Stomach (tissue), 9 donors: ENCODE results near the gene ANKFY1. TPM values are rescaled to one million over a fixed set of nuclear protein-coding genes. Genes with fewer than 3 reads are reported as not detected.
A peak's percentile ranks its signal among the peaks of the same experiment; 100 is the strongest.

Experiments
- DNase-seq, 2 donors: peaks; one replicate each; pipeline versions ENCODE4 v3.0.0 to v3.0.0-alpha.2; 2013 to 2019
- H3K27ac ChIP-seq, 5 donors: fragments of 200-600 bp in 4 of 5; sonication (generic) in 4 of 5; one replicate each; pipeline ENCODE4 v1.5.1; 2013 to 2019; ENCODE audit warnings: mild to moderate bottlenecking in 1 of 5, moderate library complexity in 1 of 5
- H3K27me3 ChIP-seq, 3 donors: fragments of 200-600 bp; sonication (generic); one replicate each; pipeline ENCODE4 v1.5.1; 2017 to 2019; ENCODE audit warnings: mixed run types in 1 of 3
- H3K36me3 ChIP-seq, 4 donors: fragments of 200-600 bp; sonication (generic); 1 replicate in 3 of 4; 2 replicates in 1 of 4; pipeline ENCODE4 v1.5.1; 2016 to 2019
- H3K4me1 ChIP-seq, 4 donors: fragments of 200-600 bp; sonication (generic); one replicate each; pipeline ENCODE4 v1.5.1; 2016 to 2019
- H3K4me3 ChIP-seq, 4 donors: fragments of 200-600 bp; sonication (generic) in 3 of 4; one replicate each; pipeline ENCODE4 v1.5.1; 2016 to 2019; ENCODE audit warnings: mild to moderate bottlenecking in 1 of 4
- H3K9me3 ChIP-seq, 4 donors: fragments of 200-600 bp; sonication (generic); one replicate each; pipeline ENCODE4 v1.5.1; 2016 to 2019
- CTCF ChIP-seq, 7 experiments: fragments of 450-650 bp in 4 of 7; fragments of 200-600 bp in 3 of 7; sonication (generic) in 3 of 7; IDR thresholded peaks; one replicate each; pipeline ENCODE4 v1.5.1; 2016 to 2019; ENCODE audit warnings: antibody characterized with exemption in 7 of 7, control low read depth in 2 of 7, mild to moderate bottlenecking in 1 of 7
- EP300 ChIP-seq: sonication (generic); formaldehyde crosslinking; IDR thresholded peaks from one replicate; pipeline ENCODE4 v1.6.1; 2017; ENCODE audit warnings: antibody characterized with exemption
- POLR2A ChIP-seq, 4 donors: fragments of 450-650 bp; IDR thresholded peaks; one replicate each; pipeline ENCODE4 v1.6.1; 2016; ENCODE audit warnings: antibody characterized with exemption in 4 of 4, control low read depth in 2 of 4, mild to moderate bottlenecking in 1 of 4, moderate library complexity in 1 of 4
- POLR2AphosphoS5 ChIP-seq, 3 donors: sonication (generic); formaldehyde crosslinking; IDR thresholded peaks; one replicate each; pipeline ENCODE4 v1.6.1; 2016; ENCODE audit warnings: antibody characterized with exemption in 3 of 3
- WGBS, 5 donors: extraction: QIAGEN DNeasy Blood & Tissue Kit in 3 of 5; methylation state at CpG; one replicate each; pipeline versions ENCODE4 v1.1.5 to v1.1.7; 2013 to 2018; 5-methylcytosine and 5-hydroxymethylcytosine counted together
- intact Hi-C: fragments of 100-400 bp; cut with DNase I; formaldehyde crosslinking; loops from one replicate; pipeline ENCODE4 v1.15.1; 2023; ENCODE audit warnings: low total_unique reads
- polyA plus RNA-seq, 3 donors: library from polyadenylated mRNA; stranded (reverse); fragments of 200-250 nt; gene quantifications; one replicate each; pipeline ENCODE4 v1.2.3, GENCODE V29; 2013
- total RNA-seq, 5 donors: library from RNA; depleted of rRNA; stranded (reverse); fragments of >200 nt; gene quantifications; one replicate each; pipeline versions ENCODE4 v1.1.0 to v1.2.3, GENCODE V29; 2014 to 2016
- donor health status: healthy with polysubstance abuse.
- donor health status: Bipolar disorder and iron deficiency.
- donor health status: healthy.

ANKFY1 gene
- total and polyA plus RNA-seq, 8 donors = 6.4 to 61.0 (median 39.2) TPM

- Histone ChIP-seq H3K27me3 (no peaks in the 10 kb centered on the region), H3K4me1 (peaks cover 25 to 53% (median 39%) of the 10 kb centered on the region in 4 donors), H3K36me3 (peaks cover 0 to 38% (median 25%) of the 10 kb centered on the region in 4 donors), H3K4me3 (no peak overlapping the region), H3K27ac (no peak overlapping the region), H3K9me3 (no peaks in the 10 kb centered on the region)
- 89 to 93% (median 93%) methylated on average over 7 of the region's 7 CpGs for WGBS, 5 donors
- DNase-seq = no peak
- intact Hi-C loops = no loop called here
- TF ChIP-seq EP300 = no peak
- no peak for TF ChIP-seq CTCF (IDR thresholded peaks at IDR 0.05)
Observed at GRCh38 chr17:4307179-4307930, 43.6 kb upstream of the ANKFY1 start.

GRCh38 chr17:4305224-4305623 is 41.4 kb upstream of the ANKFY1 start:
- WGBS, 5 donors = 86 to 93% (median 90%) methylated on average over 7 of the region's 7 CpGs

GRCh38 chr17:4304417-4305027 is 40.7 kb upstream of the ANKFY1 start:
- peak; percentile 43 to 77 for DNase-seq
- H3K4me1 ChIP-seq = peaks cover 7 to 40% (median 26%) of the 10 kb centered on the region in 4 donors
- H3K4me3 ChIP-seq = no peak overlapping the region
- no peaks in the 10 kb centered on the region for H3K27me3 ChIP-seq
- intact Hi-C loops = no loop called here
- no peak overlapping the region for H3K27ac ChIP-seq
- 44 to 50% (median 48%) methylated on average over 6 of the region's 6 CpGs for WGBS, 5 donors
- H3K36me3 ChIP-seq = peaks cover 0 to 48% (median 31%) of the 10 kb centered on the region in 4 donors
- TF ChIP-seq CTCF (IDR thresholded peaks at IDR 0.05) (peak in 5 of 7 experiments; percentile 37 to 68 (median 60)), POLR2AphosphoS5 (IDR thresholded peaks at IDR 0.05) (no peak)
- H3K9me3 ChIP-seq = no peaks in the 10 kb centered on the region

More at GRCh38 chr17:4305224-4305623, 41.4 kb upstream of the ANKFY1 start:
- no peak overlapping the region for H3K4me3 ChIP-seq
- no peaks in the 10 kb centered on the region for H3K9me3 ChIP-seq
- no peak for DNase-seq
- peaks cover 0 to 48% (median 31%) of the 10 kb centered on the region in 4 donors for H3K36me3 ChIP-seq
- TF ChIP-seq EP300 (no peak), POLR2AphosphoS5 (IDR thresholded peaks at IDR 0.05) (no peak), POLR2A (IDR thresholded peaks at IDR 0.05) (no peak), CTCF (IDR thresholded peaks at IDR 0.05) (no peak)
- no peak overlapping the region for H3K27ac ChIP-seq
- peaks cover 14 to 47% (median 33%) of the 10 kb centered on the region in 4 donors for H3K4me1 ChIP-seq
- H3K27me3 ChIP-seq = no peaks in the 10 kb centered on the region
- intact Hi-C loops = no loop called here

GRCh38 chr17:4301066-4301465 is 37.3 kb upstream of the ANKFY1 start:
- Histone ChIP-seq H3K27me3 (no peaks in the 10 kb centered on the region), H3K27ac (no peak overlapping the region), H3K4me1 (peaks cover 0 to 42% (median 21%) of the 10 kb centered on the region in 4 donors), H3K4me3 (no peak overlapping the region), H3K36me3 (peaks cover 0 to 41% (median 26%) of the 10 kb centered on the region in 4 donors), H3K9me3 (no peaks in the 10 kb centered on the region)
- intact Hi-C loops = no loop called here
- 66 to 80% (median 75%) methylated on average over 5 of the region's 5 CpGs for WGBS, 5 donors
- no peak for DNase-seq
- TF ChIP-seq EP300 = no peak
- no peak for TF ChIP-seq POLR2A (IDR thresholded peaks at IDR 0.05)
- TF ChIP-seq CTCF (IDR thresholded peaks at IDR 0.05) = no peak
- no peak for TF ChIP-seq POLR2AphosphoS5 (IDR thresholded peaks at IDR 0.05)
